Epithelial cell of esophagus (primary cell): ENCODE measurements around the gene PRKAR2A.
A peak's percentile ranks its signal among the peaks of the same experiment; 100 is the strongest.

Experiments
- DNase-seq: peaks from one replicate; pipeline ENCODE4 v3.0.0; 2010; ENCODE audit warnings: low read depth
- H3K4me3 ChIP-seq: 2 replicates; pipeline ENCODE4 v1.5.1; 2011; ENCODE audit warnings: mild to moderate bottlenecking, low read length, control low read depth
- TF ChIP-seq, protein P1 (sequence below): IDR thresholded peaks from 2 replicates; pipeline ENCODE4 v1.5.1; 2011; ENCODE audit warnings: low read depth, mild to moderate bottlenecking, low read length, control low read depth, inconsistent platforms; ENCODE audit not compliant: insufficient read depth; ENCODE audit errors: missing control alignments

PRKAR2A gene

DNA sequence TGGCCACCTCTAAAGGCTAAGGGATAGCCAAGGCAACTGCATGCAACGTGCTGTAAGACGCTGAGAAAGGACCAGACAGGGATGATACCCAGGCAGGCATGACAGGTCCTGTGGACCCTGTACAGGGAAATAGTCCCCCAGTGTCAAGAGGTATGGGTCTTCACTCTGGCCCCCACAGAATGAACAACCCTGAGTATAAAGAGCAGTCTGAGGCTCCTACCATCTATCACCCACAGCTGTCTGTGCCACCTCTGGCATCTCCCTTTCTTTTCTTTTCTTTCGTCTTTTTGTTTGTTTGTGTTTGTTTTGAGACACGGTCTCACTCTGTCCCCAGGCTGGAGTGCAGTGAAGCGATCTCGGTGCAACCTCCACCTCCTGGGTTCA, 32.3 kb upstream of the PRKAR2A start:
- TF ChIP-seq, protein P1, sequence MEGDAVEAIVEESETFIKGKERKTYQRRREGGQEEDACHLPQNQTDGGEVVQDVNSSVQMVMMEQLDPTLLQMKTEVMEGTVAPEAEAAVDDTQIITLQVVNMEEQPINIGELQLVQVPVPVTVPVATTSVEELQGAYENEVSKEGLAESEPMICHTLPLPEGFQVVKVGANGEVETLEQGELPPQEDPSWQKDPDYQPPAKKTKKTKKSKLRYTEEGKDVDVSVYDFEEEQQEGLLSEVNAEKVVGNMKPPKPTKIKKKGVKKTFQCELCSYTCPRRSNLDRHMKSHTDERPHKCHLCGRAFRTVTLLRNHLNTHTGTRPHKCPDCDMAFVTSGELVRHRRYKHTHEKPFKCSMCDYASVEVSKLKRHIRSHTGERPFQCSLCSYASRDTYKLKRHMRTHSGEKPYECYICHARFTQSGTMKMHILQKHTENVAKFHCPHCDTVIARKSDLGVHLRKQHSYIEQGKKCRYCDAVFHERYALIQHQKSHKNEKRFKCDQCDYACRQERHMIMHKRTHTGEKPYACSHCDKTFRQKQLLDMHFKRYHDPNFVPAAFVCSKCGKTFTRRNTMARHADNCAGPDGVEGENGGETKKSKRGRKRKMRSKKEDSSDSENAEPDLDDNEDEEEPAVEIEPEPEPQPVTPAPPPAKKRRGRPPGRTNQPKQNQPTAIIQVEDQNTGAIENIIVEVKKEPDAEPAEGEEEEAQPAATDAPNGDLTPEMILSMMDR: no peak
- H3K4me3 ChIP-seq: no peak overlapping the region
- DNase-seq: no peak

DNA sequence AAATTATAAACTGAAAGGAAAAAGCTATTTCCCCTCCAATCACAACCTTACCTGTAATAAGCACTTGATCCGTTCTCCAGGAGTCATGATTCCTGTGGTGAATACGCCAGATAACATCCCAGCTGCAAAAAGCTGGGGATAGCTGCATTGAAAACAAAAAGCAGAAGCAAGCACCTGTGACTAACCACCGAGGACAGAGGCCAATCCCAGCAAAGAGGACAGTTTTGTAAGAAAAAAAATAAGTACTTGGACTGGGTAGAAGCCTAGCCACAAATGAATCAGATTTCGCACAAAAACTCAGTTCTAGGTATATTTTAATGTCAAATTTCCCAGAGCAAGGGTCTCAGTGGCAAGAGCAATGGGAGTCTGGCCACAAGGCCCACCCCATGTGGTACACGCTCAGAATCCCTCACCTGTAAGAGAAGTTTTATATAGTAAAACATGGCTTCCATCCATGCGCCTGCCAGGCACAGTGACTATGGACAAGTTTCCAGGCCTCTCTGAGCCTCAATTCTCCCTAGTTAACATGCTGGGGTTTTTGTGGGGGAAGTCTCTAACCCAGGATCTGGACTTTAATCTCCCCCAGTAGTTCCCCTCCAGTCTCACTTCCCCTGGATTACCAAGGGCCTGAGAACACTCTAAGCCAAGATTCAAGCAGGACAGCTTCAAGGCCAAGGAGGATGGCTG, 31.8 kb upstream of the PRKAR2A start:
- no peak for DNase-seq
- no peak overlapping the region for H3K4me3 ChIP-seq

DNA sequence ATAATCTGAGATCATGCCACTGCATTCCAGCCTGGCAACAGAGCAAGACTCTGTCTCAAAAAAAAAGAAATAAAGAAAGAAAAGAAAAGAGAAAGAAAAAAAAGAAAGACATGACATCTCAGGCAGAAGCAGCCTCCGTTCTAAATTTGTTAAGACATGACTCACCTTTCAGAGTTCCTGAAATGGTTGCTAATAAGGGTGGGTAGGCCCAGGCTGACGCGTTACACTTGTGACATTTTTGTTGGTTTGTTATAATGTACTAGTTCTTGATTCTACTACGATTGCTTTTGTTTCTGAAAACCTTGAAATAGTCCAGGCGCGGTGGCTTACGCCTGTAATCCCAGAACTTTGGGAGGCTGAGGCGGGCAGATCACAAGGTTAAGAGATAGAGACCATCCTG, 30.0 kb upstream of the PRKAR2A start:
- TF ChIP-seq, protein P1: no peak
- peak; percentile 39 for DNase-seq
- H3K4me3 ChIP-seq: no peak overlapping the region

More for the DNA sequence above, 31.8 kb upstream of the PRKAR2A start:
- TF ChIP-seq, protein P1: no peak

DNA sequence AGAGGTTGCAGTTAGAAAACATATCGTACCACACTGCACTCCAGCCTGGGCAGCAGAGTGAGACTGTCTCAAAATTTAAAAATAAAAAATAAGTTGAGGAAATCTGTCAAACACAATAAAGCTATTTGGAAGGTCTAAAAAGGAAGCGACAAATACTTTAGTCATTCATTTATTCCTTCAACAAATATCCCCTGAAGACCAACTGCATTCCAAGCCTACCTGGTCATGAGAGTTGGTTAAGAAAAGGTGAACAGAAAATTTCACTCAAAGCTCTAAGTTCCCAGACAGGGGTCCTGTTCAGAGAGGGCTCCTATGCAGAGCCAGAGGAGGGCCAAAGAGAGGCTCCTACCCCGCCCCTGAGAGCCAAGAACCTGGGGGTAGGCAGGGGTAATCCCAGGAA, 15.4 kb upstream of the PRKAR2A start:
- DNase-seq: peak; percentile 39
- TF ChIP-seq, protein P1: no peak
- no peak overlapping the region for H3K4me3 ChIP-seq

DNA sequence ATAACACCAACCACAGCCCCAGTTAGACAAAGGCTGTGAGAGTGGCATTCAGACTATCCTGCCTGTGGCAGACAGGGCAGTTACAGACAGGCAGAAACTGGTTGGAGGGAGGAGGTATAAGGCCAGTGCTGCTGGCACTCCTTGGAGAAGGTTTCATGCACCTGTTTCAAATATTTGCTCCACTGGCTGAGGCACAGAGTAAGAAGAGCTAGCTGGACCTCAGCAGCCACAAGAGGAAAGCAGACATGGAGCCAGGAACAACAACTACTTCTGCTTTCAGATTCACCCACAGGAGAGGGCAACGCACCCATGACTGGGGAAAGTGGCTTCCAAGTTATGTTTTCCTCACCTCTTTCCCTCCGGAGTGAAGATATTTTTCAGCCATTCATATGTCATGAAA, 11.5 kb upstream of the PRKAR2A start:
- TF ChIP-seq, protein P1: no peak
- no peak overlapping the region for H3K4me3 ChIP-seq
- no peak for DNase-seq

DNA sequence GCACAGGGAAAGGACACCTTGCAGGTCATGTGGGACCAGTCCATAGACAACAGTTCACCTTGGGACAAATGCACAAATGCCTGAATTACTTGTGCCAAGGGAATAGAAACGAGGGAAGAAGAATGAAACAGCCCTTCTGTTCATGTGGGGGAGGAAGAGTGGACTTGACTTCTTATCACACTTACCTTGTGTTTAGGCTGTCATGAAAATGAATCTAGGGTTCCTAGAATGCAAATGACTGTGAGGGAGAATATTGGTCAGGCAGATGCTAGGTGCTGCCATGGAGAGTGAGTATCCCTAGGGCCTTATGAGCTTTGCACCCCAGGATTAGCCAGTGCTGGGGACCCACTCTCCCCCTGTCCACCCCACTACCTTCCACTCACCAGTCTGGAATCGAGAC, 11.0 kb upstream of the PRKAR2A start:
- H3K4me3 ChIP-seq: no peak overlapping the region
- no peak for DNase-seq
- TF ChIP-seq, protein P1: no peak

DNA sequence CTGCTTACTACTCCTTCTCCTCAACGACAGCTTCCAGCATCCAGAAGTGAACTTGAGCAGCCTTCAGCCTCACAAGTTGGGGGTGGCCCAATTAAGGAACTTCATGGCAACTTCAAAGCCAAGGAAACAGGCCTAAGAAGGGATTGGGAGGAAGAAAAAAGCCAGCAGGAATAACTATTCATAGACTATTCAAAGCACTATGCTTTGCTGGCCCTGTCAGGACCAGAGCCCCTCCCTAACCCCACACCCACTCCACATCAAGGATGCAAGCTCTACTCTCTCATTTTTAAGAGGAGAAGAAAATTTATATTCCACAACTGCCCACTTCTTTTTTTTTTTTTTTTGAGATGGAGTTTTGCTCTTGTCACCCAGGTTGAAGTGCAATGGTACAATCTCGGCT, 10.0 kb upstream of the PRKAR2A start:
- DNase-seq: no peak
- TF ChIP-seq, protein P1: no peak
- no peak overlapping the region for H3K4me3 ChIP-seq
